IMR-90 (cell line): ENCODE results near the gene RBBP8. TPM values are rescaled to one million over a fixed set of nuclear protein-coding genes. Genes with fewer than 3 reads are reported as not detected.

ENCODE experiments used
- ATAC-seq: fragments of 200-7000 bp; cut with Tn5 transposase; 2 replicates; pipeline ENCODE4 v1.9.1; 2020; ENCODE audit warnings: low read depth, mild to moderate bottlenecking, moderate library complexity
- BruUV-seq: library from RNA; stranded (reverse); fragments of 400-500 nt; replicated peaks from 2 replicates; lab custom pipeline; 2021; lab: Mats Ljungman, UMichigan
- CTCF ChIA-PET: fragments of 300-600 bp; formaldehyde crosslinking; extraction: SDS; loops from one replicate; lab custom pipeline; 2021; ENCODE audit warnings: antibody characterized with exemption; lab: Yijun Ruan, JAX
- POLR2A ChIA-PET: fragments of 300-600 bp; sonication (Branson Sonifier 250); formaldehyde crosslinking; loops from one replicate; lab custom pipeline; 2022; ENCODE audit warnings: antibody characterized with exemption; ENCODE audit not compliant: unreplicated experiment; lab: Charles Lee
- DNase-seq: peaks from one replicate; pipeline ENCODE4 v3.0.0; 2013
- H2AFZ ChIP-seq: replicated peaks from 2 replicates; pipeline ENCODE3; 2013; ENCODE audit warnings: low read length, mild to moderate bottlenecking; ENCODE audit not compliant: poor library complexity
- H2AK5ac ChIP-seq: 2 replicates; pipeline ENCODE4 v1.6.1; 2013; ENCODE audit warnings: low read depth, low read length, inconsistent platforms
- H2AK9ac ChIP-seq: replicated peaks from 2 replicates; pipeline ENCODE3; 2013; ENCODE audit warnings: mild to moderate bottlenecking, low read depth, low read length, moderate library complexity; ENCODE audit not compliant: poor library complexity
- H2BK120ac ChIP-seq: 2 replicates; pipeline ENCODE4 v1.6.1; 2013; ENCODE audit warnings: low read depth, low read length, inconsistent platforms
- H2BK15ac ChIP-seq: 3 replicates; pipeline ENCODE4 v1.6.1; 2013; ENCODE audit warnings: low read depth, low read length, inconsistent platforms
- H2BK20ac ChIP-seq: 2 replicates; pipeline ENCODE4 v1.6.1; 2013; ENCODE audit warnings: low read depth, mild to moderate bottlenecking, inconsistent platforms, low read length, moderate library complexity
- H2BK5ac ChIP-seq: 2 replicates; pipeline ENCODE4 v1.6.1; 2013; ENCODE audit warnings: mild to moderate bottlenecking, low read depth, low read length, inconsistent platforms; ENCODE audit not compliant: poor library complexity, severe bottlenecking
- H3K14ac ChIP-seq: replicated peaks from 2 replicates; pipeline ENCODE4 v1.6.1; 2013; ENCODE audit warnings: low read depth, low read length, inconsistent platforms
- H3K18ac ChIP-seq: 2 replicates; pipeline ENCODE4 v1.6.1; 2013; ENCODE audit warnings: low read depth, low read length, control low read depth
- H3K23ac ChIP-seq: 2 replicates; pipeline ENCODE4 v1.6.1; 2013; ENCODE audit warnings: low read depth, low read length, inconsistent platforms
- H3K27ac ChIP-seq: 2 replicates; pipeline ENCODE4 v1.5.1; 2013; ENCODE audit warnings: mild to moderate bottlenecking, control low read depth, low read length; ENCODE audit not compliant: insufficient read depth
- H3K27me3 ChIP-seq: 2 replicates; pipeline ENCODE4 v1.6.1; 2013; ENCODE audit warnings: low read length; ENCODE audit not compliant: control insufficient read depth, insufficient read depth
- H3K36me3 ChIP-seq: 2 replicates; pipeline ENCODE4 v1.6.1; 2013; ENCODE audit warnings: low read length, mixed read lengths; ENCODE audit not compliant: control insufficient read depth, insufficient read depth
- H3K4ac ChIP-seq: 2 replicates; pipeline ENCODE4 v1.6.1; 2013; ENCODE audit warnings: low read depth, low read length, inconsistent platforms
- H3K4me1 ChIP-seq: 2 replicates; pipeline ENCODE4 v1.6.1; 2013; ENCODE audit warnings: low read length, mixed read lengths; ENCODE audit not compliant: control insufficient read depth, insufficient read depth
- H3K4me2 ChIP-seq: 2 replicates; pipeline ENCODE4 v1.6.1; 2013; ENCODE audit warnings: low read depth, mild to moderate bottlenecking, control low read depth, low read length, moderate library complexity
- H3K4me3 ChIP-seq: 2 replicates; pipeline ENCODE4 v1.5.1; 2013; ENCODE audit warnings: low read depth, mild to moderate bottlenecking, control low read depth, low read length, moderate library complexity; ENCODE audit not compliant: insufficient read depth
- H3K56ac ChIP-seq: 2 replicates; pipeline ENCODE4 v1.6.1; 2013; ENCODE audit warnings: low read length, inconsistent platforms; ENCODE audit not compliant: insufficient read depth; ENCODE audit errors: extremely low read depth
- H3K79me1 ChIP-seq, 2 experiments: 2 replicates each; pipeline ENCODE4 v1.6.1; 2013; ENCODE audit warnings: low read length in 2 of 2, inconsistent platforms in 1 of 2, low read depth in 1 of 2
- H3K9ac ChIP-seq: 2 replicates; pipeline ENCODE4 v1.6.1; 2013; ENCODE audit warnings: low read depth, low read length, control low read depth
- H3K9me1 ChIP-seq: 2 replicates; pipeline ENCODE4 v1.6.1; 2013; ENCODE audit warnings: low read length, inconsistent platforms; ENCODE audit not compliant: insufficient read depth
- H3K9me3 ChIP-seq: 2 replicates; pipeline ENCODE4 v1.6.1; 2013; ENCODE audit warnings: low read length; ENCODE audit not compliant: control insufficient read depth, insufficient read depth
- H4K20me1 ChIP-seq: 2 replicates; pipeline ENCODE4 v1.6.1; 2013; ENCODE audit warnings: low read length, inconsistent platforms; ENCODE audit not compliant: insufficient read depth
- H4K5ac ChIP-seq: 2 replicates; pipeline ENCODE4 v1.6.1; 2013; ENCODE audit warnings: mild to moderate bottlenecking, low read depth, low read length, control low read depth
- H4K8ac ChIP-seq, 2 experiments: 2 replicates each; pipeline ENCODE4 v1.6.1; 2013; ENCODE audit warnings: low read depth in 2 of 2, low read length in 2 of 2, control low read depth in 1 of 2, inconsistent platforms in 1 of 2
- H4K91ac ChIP-seq: 2 replicates; pipeline ENCODE4 v1.6.1; 2013; ENCODE audit warnings: low read depth, low read length, inconsistent platforms; ENCODE audit not compliant: insufficient read depth
- CEBPB ChIP-seq: IDR thresholded peaks from 2 replicates; pipeline ENCODE4 v1.6.1; 2012; ENCODE audit warnings: low read depth, low read length, improper control_type of control experiment
- FOS ChIP-seq: fragments of 150-350 bp; IDR thresholded peaks from 2 replicates; pipeline ENCODE4 v1.6.1; 2016; ENCODE audit warnings: low read depth, low read length
- RAD21 ChIP-seq: IDR thresholded peaks from 2 replicates; pipeline ENCODE4 v1.6.1; 2012; ENCODE audit warnings: low read length, improper control_type of control experiment
- RCOR1 ChIP-seq: IDR thresholded peaks from 2 replicates; pipeline ENCODE4 v1.6.1; 2012; ENCODE audit warnings: mild to moderate bottlenecking, low read length, improper control_type of control experiment; ENCODE audit not compliant: insufficient replicate concordance
- dilution Hi-C: fragments of 300-500 bp; cut with HindIII; formaldehyde crosslinking; loops from one replicate; pipeline ENCODE4 v1.14.3; 2018; ENCODE audit warnings: low sequenced_read_pairs; ENCODE audit not compliant: unreplicated experiment
- in situ Hi-C: fragments of 300-500 bp; cut with MboI; formaldehyde crosslinking; loops from 3 replicates; pipeline ENCODE4 v1.14.3; 2019; ENCODE audit warnings: low sequenced_read_pairs, inconsistent platforms, mixed read lengths
- intact Hi-C: fragments of 100-400 bp; cut with micrococcal nuclease; formaldehyde crosslinking; loops from 2 replicates; pipeline ENCODE4 v1.10.0; 2022
- polyA plus RNA-seq, 3 experiments: library from polyadenylated mRNA; depleted of rRNA; stranded (reverse); fragments of >200 nt; gene quantifications; 2 replicates each; pipeline ENCODE4 v1.2.3, GENCODE V29; 2012; ENCODE audit warnings: low replicate concordance in 1 of 3
- total RNA-seq: library from RNA; depleted of rRNA; stranded (reverse); fragments of >200 nt; gene quantifications from 2 replicates; pipeline ENCODE4 v1.2.3, GENCODE V29; 2012
- TF ChIP-seq, protein P1 (sequence below): conservative IDR thresholded peaks from 2 replicates; pipeline ENCODE4 v1.5.1; 2012; ENCODE audit warnings: mild to moderate bottlenecking, low read depth, low read length, improper control_type of control experiment

The RBBP8 gene
- total and polyA plus RNA-seq, 2 of the 4 experiments (the other 2 are of a cell fraction): 12.0 to 21.1 TPM

DNA sequence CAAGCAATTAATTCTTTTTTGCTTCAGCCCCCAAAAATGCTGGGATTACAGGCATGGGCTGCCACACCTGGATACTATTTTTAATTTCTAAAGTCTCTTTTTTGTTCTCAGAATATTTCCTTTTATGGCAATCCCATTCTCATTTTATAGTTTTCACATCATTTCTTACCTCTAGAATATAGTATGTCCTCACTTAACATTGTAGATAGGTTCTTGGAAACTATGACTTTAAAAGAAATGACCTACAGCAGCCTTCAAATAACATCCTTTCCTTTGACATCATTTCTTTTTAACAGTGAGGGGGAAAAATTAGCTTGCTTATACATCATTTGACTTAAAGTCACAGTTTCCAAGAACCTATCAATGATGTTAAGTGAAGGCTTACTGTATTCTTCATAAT is 31.6 kb downstream of the RBBP8 start:
- H2AK5ac ChIP-seq: no peak overlapping the region
- intact Hi-C loops (no loop called here), dilution Hi-C loops (no loop called here), in situ Hi-C loops (no loop called here)
- no peaks in the 10 kb centered on the region for H4K20me1 ChIP-seq
- ATAC-seq (no peak), DNase-seq (no peak)
- no peak overlapping the region for H2BK20ac ChIP-seq
- no peak overlapping the region for H3K4me2 ChIP-seq
- H2BK5ac ChIP-seq: no peak overlapping the region
- CTCF ChIA-PET: interaction anchor here (0.7 kb wide), 2 partner anchors 26 to 331 kb away, joined by 3 to 5 read pairs; no protein-coding TSS in a partner anchor
- POLR2A ChIA-PET: interaction anchor here (0.6 kb wide), 1 partner anchor 795 kb away, joined by 3 read pairs; no protein-coding TSS in a partner anchor
- H3K9ac ChIP-seq: no peak overlapping the region
- H3K4ac ChIP-seq: no peak overlapping the region
- H2AFZ ChIP-seq: no peak overlapping the region
- no peak overlapping the region for H2AK9ac ChIP-seq
- H3K23ac ChIP-seq: no peak overlapping the region
- H3K36me3 ChIP-seq: no peaks in the 10 kb centered on the region
- no peak overlapping the region for H4K5ac ChIP-seq
- H3K9me3 ChIP-seq: no peaks in the 10 kb centered on the region
- no peak overlapping the region for H2BK120ac ChIP-seq
- H3K27me3 ChIP-seq: no peaks in the 10 kb centered on the region
- TF ChIP-seq, protein P1, sequence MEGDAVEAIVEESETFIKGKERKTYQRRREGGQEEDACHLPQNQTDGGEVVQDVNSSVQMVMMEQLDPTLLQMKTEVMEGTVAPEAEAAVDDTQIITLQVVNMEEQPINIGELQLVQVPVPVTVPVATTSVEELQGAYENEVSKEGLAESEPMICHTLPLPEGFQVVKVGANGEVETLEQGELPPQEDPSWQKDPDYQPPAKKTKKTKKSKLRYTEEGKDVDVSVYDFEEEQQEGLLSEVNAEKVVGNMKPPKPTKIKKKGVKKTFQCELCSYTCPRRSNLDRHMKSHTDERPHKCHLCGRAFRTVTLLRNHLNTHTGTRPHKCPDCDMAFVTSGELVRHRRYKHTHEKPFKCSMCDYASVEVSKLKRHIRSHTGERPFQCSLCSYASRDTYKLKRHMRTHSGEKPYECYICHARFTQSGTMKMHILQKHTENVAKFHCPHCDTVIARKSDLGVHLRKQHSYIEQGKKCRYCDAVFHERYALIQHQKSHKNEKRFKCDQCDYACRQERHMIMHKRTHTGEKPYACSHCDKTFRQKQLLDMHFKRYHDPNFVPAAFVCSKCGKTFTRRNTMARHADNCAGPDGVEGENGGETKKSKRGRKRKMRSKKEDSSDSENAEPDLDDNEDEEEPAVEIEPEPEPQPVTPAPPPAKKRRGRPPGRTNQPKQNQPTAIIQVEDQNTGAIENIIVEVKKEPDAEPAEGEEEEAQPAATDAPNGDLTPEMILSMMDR: no peak
- TF ChIP-seq RAD21: no peak
- no peak for TF ChIP-seq FOS
- no peak for TF ChIP-seq RCOR1
- no peak for TF ChIP-seq CEBPB
- H3K4me3 ChIP-seq: no peak overlapping the region
- BruUV-seq: no TSS peak
- H2BK15ac ChIP-seq: no peak overlapping the region
- H3K18ac ChIP-seq: no peak overlapping the region
- H3K27ac ChIP-seq: no peak overlapping the region
- H3K56ac ChIP-seq: no peak overlapping the region
- H3K4me1 ChIP-seq: peaks cover 2% of the 10 kb centered on the region; the same call in 1 of the 2 replicates
- no peaks in the 10 kb centered on the region for H3K9me1 ChIP-seq
- no peak overlapping the region for H3K14ac ChIP-seq
- H3K79me1 ChIP-seq: peaks cover 7 to 9% of the 10 kb centered on the region in 2 experiments; a peak in 3 of 4 replicates
- H4K8ac ChIP-seq: no peak overlapping the region
- no peak overlapping the region for H4K91ac ChIP-seq
